Panc1 (cell line): ENCODE measurements around the gene DSG1.

Experiments used
- POLR2AphosphoS5 ChIP-seq: IDR thresholded peaks from 2 replicates; pipeline ENCODE4 v1.6.1; 2012; ENCODE audit warnings: mild to moderate bottlenecking, low read depth, low read length, moderate library complexity
- TF ChIP-seq, protein P1 (sequence below): fragments of 450-650 bp; IDR thresholded peaks from 2 replicates; pipeline ENCODE4 v1.5.1; 2017; ENCODE audit warnings: mild to moderate bottlenecking
- TF ChIP-seq, protein P2 (sequence below), 2 experiments: IDR thresholded peaks; 2 replicates each; pipeline ENCODE4 v1.6.1; 2011 to 2012; ENCODE audit warnings: low read depth in 2 of 2, control low read depth in 1 of 2, low read length in 1 of 2, mild to moderate bottlenecking in 1 of 2, moderate library complexity in 1 of 2; ENCODE audit not compliant: insufficient read depth in 1 of 2

DNA sequence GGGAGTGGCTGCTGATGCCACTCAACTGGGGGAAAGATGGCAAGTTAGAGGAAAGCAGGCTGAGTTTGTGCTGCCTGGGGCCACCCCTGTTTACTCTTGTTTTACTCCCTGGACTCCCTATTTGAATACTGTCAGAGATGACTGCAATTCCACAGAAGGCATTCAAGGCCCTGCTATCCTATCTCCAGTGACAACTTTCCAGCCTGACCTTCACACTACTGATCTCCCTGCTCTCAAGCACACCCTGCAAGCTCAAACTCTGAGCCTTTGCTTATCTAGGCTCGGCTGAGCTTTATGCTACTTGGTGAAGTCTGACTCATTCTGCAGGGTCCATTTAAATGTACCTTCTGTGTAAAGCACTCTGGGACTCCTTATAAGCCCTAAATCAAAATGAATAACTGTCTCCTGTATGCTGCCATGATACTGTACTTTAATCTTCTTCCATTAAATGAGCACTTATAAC, 39.3 kb upstream of the DSG1 start:
- TF ChIP-seq, protein P1, sequence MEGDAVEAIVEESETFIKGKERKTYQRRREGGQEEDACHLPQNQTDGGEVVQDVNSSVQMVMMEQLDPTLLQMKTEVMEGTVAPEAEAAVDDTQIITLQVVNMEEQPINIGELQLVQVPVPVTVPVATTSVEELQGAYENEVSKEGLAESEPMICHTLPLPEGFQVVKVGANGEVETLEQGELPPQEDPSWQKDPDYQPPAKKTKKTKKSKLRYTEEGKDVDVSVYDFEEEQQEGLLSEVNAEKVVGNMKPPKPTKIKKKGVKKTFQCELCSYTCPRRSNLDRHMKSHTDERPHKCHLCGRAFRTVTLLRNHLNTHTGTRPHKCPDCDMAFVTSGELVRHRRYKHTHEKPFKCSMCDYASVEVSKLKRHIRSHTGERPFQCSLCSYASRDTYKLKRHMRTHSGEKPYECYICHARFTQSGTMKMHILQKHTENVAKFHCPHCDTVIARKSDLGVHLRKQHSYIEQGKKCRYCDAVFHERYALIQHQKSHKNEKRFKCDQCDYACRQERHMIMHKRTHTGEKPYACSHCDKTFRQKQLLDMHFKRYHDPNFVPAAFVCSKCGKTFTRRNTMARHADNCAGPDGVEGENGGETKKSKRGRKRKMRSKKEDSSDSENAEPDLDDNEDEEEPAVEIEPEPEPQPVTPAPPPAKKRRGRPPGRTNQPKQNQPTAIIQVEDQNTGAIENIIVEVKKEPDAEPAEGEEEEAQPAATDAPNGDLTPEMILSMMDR = no peak
- no peak for TF ChIP-seq POLR2AphosphoS5
- TF ChIP-seq, protein P2, sequence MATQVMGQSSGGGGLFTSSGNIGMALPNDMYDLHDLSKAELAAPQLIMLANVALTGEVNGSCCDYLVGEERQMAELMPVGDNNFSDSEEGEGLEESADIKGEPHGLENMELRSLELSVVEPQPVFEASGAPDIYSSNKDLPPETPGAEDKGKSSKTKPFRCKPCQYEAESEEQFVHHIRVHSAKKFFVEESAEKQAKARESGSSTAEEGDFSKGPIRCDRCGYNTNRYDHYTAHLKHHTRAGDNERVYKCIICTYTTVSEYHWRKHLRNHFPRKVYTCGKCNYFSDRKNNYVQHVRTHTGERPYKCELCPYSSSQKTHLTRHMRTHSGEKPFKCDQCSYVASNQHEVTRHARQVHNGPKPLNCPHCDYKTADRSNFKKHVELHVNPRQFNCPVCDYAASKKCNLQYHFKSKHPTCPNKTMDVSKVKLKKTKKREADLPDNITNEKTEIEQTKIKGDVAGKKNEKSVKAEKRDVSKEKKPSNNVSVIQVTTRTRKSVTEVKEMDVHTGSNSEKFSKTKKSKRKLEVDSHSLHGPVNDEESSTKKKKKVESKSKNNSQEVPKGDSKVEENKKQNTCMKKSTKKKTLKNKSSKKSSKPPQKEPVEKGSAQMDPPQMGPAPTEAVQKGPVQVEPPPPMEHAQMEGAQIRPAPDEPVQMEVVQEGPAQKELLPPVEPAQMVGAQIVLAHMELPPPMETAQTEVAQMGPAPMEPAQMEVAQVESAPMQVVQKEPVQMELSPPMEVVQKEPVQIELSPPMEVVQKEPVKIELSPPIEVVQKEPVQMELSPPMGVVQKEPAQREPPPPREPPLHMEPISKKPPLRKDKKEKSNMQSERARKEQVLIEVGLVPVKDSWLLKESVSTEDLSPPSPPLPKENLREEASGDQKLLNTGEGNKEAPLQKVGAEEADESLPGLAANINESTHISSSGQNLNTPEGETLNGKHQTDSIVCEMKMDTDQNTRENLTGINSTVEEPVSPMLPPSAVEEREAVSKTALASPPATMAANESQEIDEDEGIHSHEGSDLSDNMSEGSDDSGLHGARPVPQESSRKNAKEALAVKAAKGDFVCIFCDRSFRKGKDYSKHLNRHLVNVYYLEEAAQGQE (IDR thresholded peaks at IDR 0.05; ENCODE audit: insufficient read depth in 1 of 2, low read depth in 2 of 2, low read length in 1 of 2) = no peak
